Measurements from ENCODE around the gene ISY1.
"Not testable (repeated sequence)": the region's sequence is repeated elsewhere in the genome, so short reads cannot be mapped to it uniquely, and the experiment has no call there.

The ISY1 gene

GRCh38 chr3:129195731-129196256 is 34.9 kb upstream of the ISY1 start:
- H3K4me1 ChIP-seq (ENCODE audit: insufficient read depth, insufficient read length) = no peaks in the 10 kb centered on the region
- H3K9me3 ChIP-seq (ENCODE audit: insufficient read depth, low read length) = no peaks in the 10 kb centered on the region
- no peak for DNase-seq (ENCODE audit: low read depth, low spot score)
- no peak for TF ChIP-seq ZNF274 (IDR thresholded peaks at IDR 0.05; ENCODE audit: low read depth, low read length)
- TF ChIP-seq SUZ12 (IDR thresholded peaks at IDR 0.05; ENCODE audit: extremely low read depth, insufficient read depth, insufficient read length) = no peak
- TF ChIP-seq YY1 (IDR thresholded peaks at IDR 0.05; ENCODE audit: insufficient read depth, insufficient read length) = no peak
- no peaks in the 10 kb centered on the region for H3K27me3 ChIP-seq (ENCODE audit: insufficient read depth, insufficient read length)
- no peak overlapping the region for H3K4me3 ChIP-seq (ENCODE audit: insufficient read length, low read depth)
- no peaks in the 10 kb centered on the region for H3K36me3 ChIP-seq (ENCODE audit: insufficient read depth, insufficient read length, low read length)
- no peak overlapping the region for H3K9ac ChIP-seq (ENCODE audit: insufficient read length, low read depth)

DNA sequence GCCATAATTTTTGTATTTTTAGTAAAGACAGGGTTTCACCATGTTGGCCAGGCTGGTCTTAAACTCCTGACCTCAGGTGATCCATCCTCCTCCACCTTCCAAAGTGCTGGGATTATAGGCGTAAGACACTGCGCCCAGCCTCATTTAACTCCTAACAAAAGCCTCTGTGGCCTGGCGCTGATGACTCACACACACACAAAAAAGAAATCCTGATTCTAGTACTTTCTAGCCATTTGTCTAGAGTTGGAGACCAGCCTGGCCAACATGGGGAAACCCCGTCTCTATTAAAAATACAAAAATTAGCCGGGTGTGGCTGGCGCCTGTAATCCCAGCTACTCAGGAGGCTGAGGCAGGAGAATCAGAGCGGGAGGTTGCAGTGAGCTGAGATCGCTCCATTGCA is 28.9 kb upstream of the ISY1 start:
- H3K4me3 ChIP-seq (ENCODE audit: insufficient read length, low read depth); DNase-seq (ENCODE audit: low read depth, low spot score); H3K9ac ChIP-seq (ENCODE audit: insufficient read length, low read depth); H3K27me3 ChIP-seq (ENCODE audit: insufficient read depth, insufficient read length); H3K36me3 ChIP-seq (ENCODE audit: insufficient read depth, insufficient read length, low read length); H3K4me1 ChIP-seq (ENCODE audit: insufficient read depth, insufficient read length); H3K9me3 ChIP-seq (ENCODE audit: insufficient read depth, low read length): not testable (repeated sequence)

DNA sequence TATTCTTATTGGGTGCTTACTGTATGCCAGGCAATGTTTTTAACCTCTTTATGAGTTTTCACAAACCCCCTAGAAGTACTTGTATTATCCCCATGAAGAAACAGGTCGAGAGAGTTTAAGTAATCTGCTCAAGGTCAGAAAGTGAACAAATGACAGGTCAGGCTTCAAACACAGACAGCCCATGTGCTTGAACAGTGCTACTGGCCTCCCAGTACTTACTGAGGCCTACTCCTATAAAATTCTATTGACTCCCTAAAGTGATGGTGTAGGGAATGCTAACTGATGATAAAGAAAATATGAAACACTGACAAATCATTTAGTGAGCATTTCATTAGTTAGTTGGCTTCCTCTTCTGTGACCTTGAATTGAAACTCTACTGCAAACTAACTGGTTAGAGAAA is 27.0 kb upstream of the ISY1 start:
- Histone ChIP-seq H3K9ac (ENCODE audit: insufficient read length, low read depth) (no peak overlapping the region), H3K4me3 (ENCODE audit: insufficient read length, low read depth) (no peak overlapping the region), H3K27me3 (ENCODE audit: insufficient read depth, insufficient read length) (no peaks in the 10 kb centered on the region), H3K9me3 (ENCODE audit: insufficient read depth, low read length) (no peaks in the 10 kb centered on the region), H3K36me3 (ENCODE audit: insufficient read depth, insufficient read length, low read length) (no peaks in the 10 kb centered on the region), H3K4me1 (ENCODE audit: insufficient read depth, insufficient read length) (no peaks in the 10 kb centered on the region)
- TF ChIP-seq ZNF274 (IDR thresholded peaks at IDR 0.05; ENCODE audit: low read depth, low read length) (no peak), YY1 (IDR thresholded peaks at IDR 0.05; ENCODE audit: insufficient read depth, insufficient read length) (no peak), SUZ12 (IDR thresholded peaks at IDR 0.05; ENCODE audit: extremely low read depth, insufficient read depth, insufficient read length) (no peak)
- no peak for DNase-seq (ENCODE audit: low read depth, low spot score)

GRCh38 chr3:129185783-129186182 is 24.9 kb upstream of the ISY1 start:
- no peaks in the 10 kb centered on the region for H3K27me3 ChIP-seq (ENCODE audit: insufficient read depth, insufficient read length)
- H3K4me3 ChIP-seq (ENCODE audit: insufficient read length, low read depth) = no peak overlapping the region
- H3K36me3 ChIP-seq (ENCODE audit: insufficient read depth, insufficient read length, low read length) = peaks cover 16% of the 10 kb centered on the region
- DNase-seq (ENCODE audit: low read depth, low spot score) = no peak
- TF ChIP-seq SUZ12 (IDR thresholded peaks at IDR 0.05; ENCODE audit: extremely low read depth, insufficient read depth, insufficient read length) = no peak
- TF ChIP-seq ZNF274 (IDR thresholded peaks at IDR 0.05; ENCODE audit: low read depth, low read length) = no peak
- TF ChIP-seq YY1 (IDR thresholded peaks at IDR 0.05; ENCODE audit: insufficient read depth, insufficient read length) = no peak
- H3K9me3 ChIP-seq (ENCODE audit: insufficient read depth, low read length) = no peaks in the 10 kb centered on the region
- no peaks in the 10 kb centered on the region for H3K4me1 ChIP-seq (ENCODE audit: insufficient read depth, insufficient read length)
- no peak overlapping the region for H3K9ac ChIP-seq (ENCODE audit: insufficient read length, low read depth)

GRCh38 chr3:129184784-129185542 is 24.1 kb upstream of the ISY1 start:
- H3K4me1 ChIP-seq (ENCODE audit: insufficient read depth, insufficient read length); DNase-seq (ENCODE audit: low read depth, low spot score); H3K27me3 ChIP-seq (ENCODE audit: insufficient read depth, insufficient read length); H3K9me3 ChIP-seq (ENCODE audit: insufficient read depth, low read length): not testable (repeated sequence)
- peaks cover 23% of the 10 kb centered on the region for H3K36me3 ChIP-seq (ENCODE audit: insufficient read depth, insufficient read length, low read length)
- peak overlapping the region; percentile 99 for H3K9ac ChIP-seq (ENCODE audit: insufficient read length, low read depth)
- H3K4me3 ChIP-seq (ENCODE audit: insufficient read length, low read depth) = peak overlapping the region; percentile 13

DNA sequence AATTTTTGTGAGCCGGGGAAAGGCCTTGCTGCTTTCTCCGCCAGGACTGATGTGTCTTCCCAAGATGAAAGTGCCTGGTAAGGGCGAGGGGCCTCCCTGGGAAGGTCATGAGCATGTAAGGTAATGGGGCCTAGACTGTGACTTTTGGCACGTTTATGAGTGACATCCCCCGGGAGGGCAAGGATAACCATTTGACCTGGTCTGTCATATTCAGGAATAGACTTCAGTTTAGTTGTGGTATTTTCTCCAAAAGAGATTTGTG is 23.5 kb upstream of the ISY1 start:
- Histone ChIP-seq H3K4me3 (ENCODE audit: insufficient read length, low read depth) (peak overlapping the region; percentile 99), H3K36me3 (ENCODE audit: insufficient read depth, insufficient read length, low read length) (peaks cover 29% of the 10 kb centered on the region), H3K27me3 (ENCODE audit: insufficient read depth, insufficient read length) (no peaks in the 10 kb centered on the region), H3K9me3 (ENCODE audit: insufficient read depth, low read length) (no peaks in the 10 kb centered on the region), H3K9ac (ENCODE audit: insufficient read length, low read depth) (peak overlapping the region; percentile 99), H3K4me1 (ENCODE audit: insufficient read depth, insufficient read length) (no peaks in the 10 kb centered on the region)
- no peak for DNase-seq (ENCODE audit: low read depth, low spot score)
- TF ChIP-seq SUZ12 (IDR thresholded peaks at IDR 0.05; ENCODE audit: extremely low read depth, insufficient read depth, insufficient read length) = no peak
- TF ChIP-seq YY1 (IDR thresholded peaks at IDR 0.05; ENCODE audit: insufficient read depth, insufficient read length) = no peak
- TF ChIP-seq ZNF274 (IDR thresholded peaks at IDR 0.05; ENCODE audit: low read depth, low read length) = no peak

DNA sequence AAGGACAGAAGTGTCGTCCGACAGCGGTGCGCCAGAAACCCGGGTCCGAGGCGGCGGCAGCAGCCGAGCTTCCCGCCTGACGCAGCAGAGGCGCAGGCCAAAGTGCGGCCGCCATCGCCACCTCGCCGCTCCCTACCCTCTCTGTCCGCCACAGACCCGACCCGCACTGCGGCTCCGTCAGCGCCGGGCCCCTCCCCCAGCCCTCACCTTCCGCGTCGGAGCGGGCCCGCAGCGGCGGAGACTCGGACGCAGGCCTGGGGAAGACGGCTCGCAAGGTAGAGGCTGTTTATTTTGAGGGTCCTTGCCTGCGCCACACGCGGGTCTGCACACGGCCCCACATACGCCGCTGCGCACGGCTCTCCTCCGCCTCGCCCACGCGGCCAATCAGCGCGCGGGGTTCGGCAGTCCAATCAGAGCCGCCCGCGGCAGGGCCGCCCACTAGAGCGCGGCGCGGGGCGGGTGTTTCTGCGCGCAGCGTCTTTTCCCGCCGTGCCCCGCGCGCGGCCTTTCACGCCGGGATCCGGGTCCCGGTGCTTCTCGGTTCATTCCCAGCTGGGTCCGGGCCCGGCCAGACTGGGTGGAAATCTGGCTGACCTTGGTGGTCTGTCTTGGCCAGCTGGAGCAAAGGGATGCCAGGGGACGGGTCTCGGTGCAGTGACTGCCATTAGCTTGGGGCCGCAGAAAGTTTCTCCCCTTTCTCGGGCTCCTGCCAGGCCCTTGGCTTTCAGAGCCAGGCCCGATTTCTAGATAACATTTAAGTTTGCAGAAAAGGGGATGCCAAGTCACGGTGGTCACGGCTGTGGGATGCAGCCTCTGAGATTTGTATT is 22.9 kb upstream of the ISY1 start, which contains the start of gene CNBP:
Gene CNBP, minus strand, starts transcription at position 328 of the 827 bp plus-strand sequence. CDS start 12,139 bp downstream, outside the sequence.
- Histone ChIP-seq H3K4me3 (ENCODE audit: insufficient read length, low read depth) (peak within 1 kb of the TSS; percentile 99), H3K36me3 (ENCODE audit: insufficient read depth, insufficient read length, low read length) (peaks cover 34% of the 10 kb centered on the region), H3K9me3 (ENCODE audit: insufficient read depth, low read length) (no peaks in the 10 kb centered on the region), H3K9ac (ENCODE audit: insufficient read length, low read depth) (peak within 1 kb of the TSS; percentile 99), H3K27me3 (ENCODE audit: insufficient read depth, insufficient read length) (no peaks in the 10 kb centered on the region), H3K4me1 (ENCODE audit: insufficient read depth, insufficient read length) (no peaks in the 10 kb centered on the region)
- TF ChIP-seq ZNF274 (IDR thresholded peaks at IDR 0.05; ENCODE audit: low read depth, low read length) = no peak
- TF ChIP-seq YY1 (IDR thresholded peaks at IDR 0.05; ENCODE audit: insufficient read depth, insufficient read length) = peak; percentile 33
- TF ChIP-seq SUZ12 (IDR thresholded peaks at IDR 0.05; ENCODE audit: extremely low read depth, insufficient read depth, insufficient read length) = no peak
- peak; percentile 87 for DNase-seq (ENCODE audit: low read depth, low spot score)
